SK-N-MC (cell line): ENCODE measurements around the gene CTBP2.

Source experiments
- EZH2 ChIP-seq: fragments of 200-600 bp; sonication (generic); IDR thresholded peaks from one replicate; pipeline ENCODE4 v1.6.1; 2017; ENCODE audit warnings: antibody characterized with exemption
- FOXP2 ChIP-seq: optimal IDR thresholded peaks from 2 replicates; pipeline ENCODE3; 2011; ENCODE audit warnings: mild to moderate bottlenecking, moderate library complexity; ENCODE audit not compliant: insufficient read depth; ENCODE audit errors: extremely low read length, control extremely low read depth
- POLR2AphosphoS5 ChIP-seq: IDR thresholded peaks from 2 replicates; pipeline ENCODE4 v1.6.1; 2012; ENCODE audit warnings: mild to moderate bottlenecking, low read depth, low read length, borderline replicate concordance

DNA sequence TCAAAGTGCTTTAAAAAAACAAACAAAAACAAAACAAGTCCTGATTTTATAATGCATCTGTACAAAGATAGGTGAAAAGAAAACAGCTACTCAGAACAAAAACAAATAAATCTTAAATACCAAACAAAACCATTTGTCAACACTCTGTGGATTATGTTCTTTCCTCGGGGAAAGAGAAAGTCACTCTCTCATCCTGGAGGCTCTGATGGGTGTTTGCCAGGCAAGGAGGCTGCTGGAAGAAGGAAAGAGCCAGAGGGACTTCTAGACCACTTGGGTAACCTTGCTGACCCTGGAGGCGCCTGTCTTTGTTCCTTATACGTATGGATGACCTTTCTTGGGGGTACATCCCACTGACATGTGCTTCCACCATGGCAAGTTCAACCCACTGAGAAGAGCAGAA is 125.7 kb downstream of the CTBP2 start:
- TF ChIP-seq EZH2 (no peak), POLR2AphosphoS5 (no peak), FOXP2 (no peak)
